GM19023 (cell line): ENCODE data around the gene SLC37A2.
"Not testable (repeated sequence)": the region's sequence is repeated elsewhere in the genome, so short reads cannot be mapped to it uniquely, and the experiment has no call there.

Experiments used
- ATAC-seq: cut with Tn5 transposase; IDR thresholded peaks from one replicate; pipeline ENCODE4 v1.9.1; 2021; ENCODE audit warnings: mild to moderate bottlenecking, moderate library complexity; ENCODE audit not compliant: unreplicated experiment

SLC37A2 gene

DNA sequence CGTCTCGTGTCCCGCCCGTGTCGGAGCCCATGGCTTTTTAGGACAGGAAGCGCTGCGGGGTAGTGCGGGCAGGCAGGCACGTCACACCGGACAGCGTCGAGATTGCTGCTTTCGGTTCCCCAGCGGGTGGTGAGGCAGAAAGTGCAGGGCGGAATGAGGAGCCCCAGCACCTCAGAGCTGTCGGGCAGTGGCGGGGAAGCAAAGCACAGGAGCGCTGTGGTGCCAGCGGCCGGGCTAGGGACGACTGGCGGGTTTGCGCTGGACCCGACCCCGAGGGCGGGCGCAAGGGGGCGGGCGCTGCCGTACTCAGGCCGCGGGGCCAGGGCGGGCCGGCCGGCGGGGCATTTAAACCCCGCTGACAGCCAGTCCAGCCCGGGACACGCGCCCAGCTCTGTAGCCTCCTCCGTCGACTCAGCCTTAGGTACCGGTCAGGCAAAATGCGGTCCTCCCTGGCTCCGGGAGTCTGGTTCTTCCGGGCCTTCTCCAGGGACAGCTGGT, at the start of gene SLC37A2:
Gene SLC37A2, plus strand, starts transcription at position 375 of the 498 bp plus-strand sequence. Its CDS starts 63 bp downstream, at position 438.
- peak; percentile 89 for ATAC-seq

DNA sequence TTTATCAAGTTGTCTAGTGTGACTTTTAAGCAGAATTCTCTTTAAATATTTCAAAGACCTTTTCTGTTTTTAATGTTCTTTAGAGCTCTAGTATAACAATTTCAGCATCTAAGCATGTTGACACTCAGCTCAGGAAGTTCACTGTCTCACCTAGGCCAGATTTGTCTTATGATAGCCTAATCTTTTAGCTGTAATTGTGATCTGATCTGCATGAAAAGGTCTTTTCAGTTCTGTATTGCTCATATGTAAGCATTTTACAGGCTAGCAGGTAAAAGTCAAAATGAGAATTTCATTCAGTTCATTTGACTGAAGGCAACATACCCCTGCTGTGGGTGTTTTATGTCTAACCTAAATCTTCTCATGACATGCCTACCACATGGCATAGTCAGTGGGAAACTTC, 46.7 kb upstream of the SLC37A2 start:
- no peak for ATAC-seq

DNA sequence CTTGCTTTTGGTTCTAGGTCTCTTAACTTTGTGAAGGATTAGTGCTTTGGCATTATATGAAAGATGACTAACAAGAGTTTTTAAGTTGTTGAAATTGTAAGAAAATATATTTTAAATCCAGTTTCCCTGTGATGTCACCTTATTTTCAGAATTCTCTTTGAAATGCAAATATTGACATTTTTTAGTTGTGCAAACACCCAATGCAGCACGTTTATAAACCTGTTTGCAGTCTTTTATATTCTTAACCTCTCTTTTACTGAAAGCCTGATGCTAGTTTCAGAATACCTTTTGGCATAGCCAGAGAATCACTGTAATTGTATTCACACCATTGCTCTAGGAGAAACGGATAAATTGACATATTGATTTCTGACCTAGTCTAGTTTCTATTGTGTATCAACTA, 42.8 kb upstream of the SLC37A2 start:
- ATAC-seq: no peak

DNA sequence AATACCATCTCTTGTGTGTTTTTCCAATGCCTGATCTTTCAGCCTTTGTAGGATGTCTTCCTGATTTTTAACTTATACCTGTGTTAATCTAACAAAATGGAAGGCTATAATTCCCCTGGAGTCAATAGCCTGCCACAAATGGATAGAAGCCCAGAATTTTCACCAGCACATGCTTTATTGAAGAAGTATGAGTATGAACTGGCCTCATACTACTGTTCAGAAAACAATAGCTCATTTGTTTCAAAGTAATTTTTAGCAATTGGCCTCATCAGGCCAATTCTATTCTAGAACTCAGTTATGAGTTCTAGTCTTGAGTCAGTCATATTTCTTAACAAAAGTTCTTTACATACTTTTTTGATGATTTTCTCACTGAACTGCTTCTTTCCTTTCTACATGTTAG, 40.6 kb upstream of the SLC37A2 start:
- ATAC-seq: no peak

DNA sequence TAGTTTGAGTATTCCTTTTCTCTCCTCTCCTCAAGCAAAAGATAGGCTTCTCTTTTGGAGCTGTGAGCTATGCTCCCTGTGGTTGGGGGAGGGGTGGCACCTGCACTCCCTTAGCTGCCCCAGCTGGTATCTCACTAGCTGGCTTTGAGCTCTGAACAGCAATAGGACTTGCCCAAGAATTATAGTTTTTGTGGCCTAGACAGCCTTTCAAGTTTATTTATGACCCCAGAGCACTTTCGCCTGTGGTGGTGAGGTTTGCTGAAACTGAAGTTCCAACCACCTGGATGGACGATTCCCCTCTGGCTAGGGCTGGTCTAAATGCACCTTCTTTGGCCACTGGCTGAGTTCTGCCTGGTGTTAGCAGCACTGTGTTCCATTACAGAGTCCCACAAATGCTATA, 37.1 kb upstream of the SLC37A2 start:
- ATAC-seq: no peak

DNA sequence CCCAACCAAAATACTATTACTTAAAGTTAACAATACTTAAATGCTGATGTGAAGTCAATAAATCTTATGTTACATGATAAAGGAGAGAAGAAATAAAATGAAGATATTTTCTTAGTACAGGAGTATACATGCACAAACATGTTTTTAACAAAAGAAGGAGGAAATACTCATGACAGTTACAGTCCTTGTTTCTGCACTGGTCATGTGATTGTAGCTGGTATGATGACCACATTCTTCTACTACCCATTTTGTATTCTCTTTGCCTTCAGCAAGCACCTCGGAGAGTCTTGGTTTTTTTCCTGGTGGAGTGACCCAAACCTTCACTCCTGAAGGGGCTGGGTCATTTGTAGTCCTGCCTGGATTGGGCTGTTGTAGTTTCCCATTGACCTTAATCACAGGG, 33.7 kb upstream of the SLC37A2 start:
- not testable (repeated sequence) for ATAC-seq

DNA sequence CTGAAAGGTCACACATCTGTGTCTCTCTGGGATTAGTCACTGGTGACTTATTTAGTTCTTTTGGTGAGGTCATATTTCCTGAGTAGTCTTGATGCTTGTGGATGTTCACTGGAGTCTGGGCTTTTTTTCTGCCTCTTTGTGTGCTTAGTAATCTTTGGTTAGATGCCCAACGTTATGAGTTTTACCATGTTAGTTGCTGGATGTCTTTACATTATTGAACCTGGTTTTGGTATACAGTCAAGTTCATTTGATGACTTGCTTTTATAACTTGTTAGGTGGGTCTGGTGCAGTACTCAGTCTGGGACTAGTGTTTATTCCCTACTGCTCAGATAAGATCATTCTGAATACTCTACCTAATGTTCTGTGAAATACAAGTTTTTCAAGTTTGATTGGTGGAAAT, 26.2 kb upstream of the SLC37A2 start:
- no peak for ATAC-seq

DNA sequence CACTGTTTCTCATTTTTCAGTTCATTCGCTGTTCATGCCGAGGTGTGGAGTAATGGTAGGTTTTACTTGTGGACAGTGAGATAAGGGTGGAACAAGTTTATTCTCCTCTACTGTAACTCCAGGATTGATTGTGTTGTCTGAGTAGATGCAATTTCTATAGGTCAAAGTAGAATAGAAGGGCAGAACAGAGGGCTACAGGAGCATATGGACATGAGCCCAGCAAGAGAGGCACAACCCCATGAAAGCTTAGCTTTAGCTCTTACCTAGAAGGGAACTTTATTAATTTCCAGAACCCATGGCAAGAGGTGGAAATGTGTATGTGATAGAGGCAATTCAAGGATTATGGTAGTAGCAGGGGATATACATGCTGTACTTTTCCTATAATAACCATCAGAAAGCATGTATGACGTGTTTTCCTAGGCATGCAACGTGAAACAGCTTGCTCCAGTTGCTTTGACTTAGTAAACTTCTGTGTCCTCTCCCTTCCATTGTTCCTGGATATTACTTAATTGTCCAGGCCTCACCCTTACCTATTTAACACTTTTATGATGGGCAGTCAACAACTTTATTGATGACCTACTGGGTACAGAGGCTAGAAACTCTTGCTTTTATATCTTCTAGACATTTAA, 13.8 kb upstream of the SLC37A2 start:
- ATAC-seq: no peak

DNA sequence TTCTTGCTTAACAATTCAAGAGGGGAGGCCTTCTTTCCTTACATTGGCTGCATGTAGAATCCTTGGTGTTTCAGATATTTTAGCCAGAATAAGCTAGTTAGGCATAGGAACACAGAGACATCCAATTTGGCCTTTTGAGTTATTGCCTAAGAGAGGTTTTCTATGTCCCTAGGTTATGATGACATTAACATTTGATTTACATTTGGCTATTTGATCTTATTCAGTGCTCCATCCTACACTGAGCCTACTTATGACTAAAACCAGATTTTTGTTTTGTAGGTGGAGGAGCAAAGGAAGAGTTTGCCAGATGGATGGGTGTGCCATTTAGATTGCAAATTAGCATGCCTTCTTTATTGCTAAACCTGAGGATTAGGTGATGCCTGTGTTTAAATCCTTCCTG, 11.1 kb upstream of the SLC37A2 start:
- no peak for ATAC-seq

DNA sequence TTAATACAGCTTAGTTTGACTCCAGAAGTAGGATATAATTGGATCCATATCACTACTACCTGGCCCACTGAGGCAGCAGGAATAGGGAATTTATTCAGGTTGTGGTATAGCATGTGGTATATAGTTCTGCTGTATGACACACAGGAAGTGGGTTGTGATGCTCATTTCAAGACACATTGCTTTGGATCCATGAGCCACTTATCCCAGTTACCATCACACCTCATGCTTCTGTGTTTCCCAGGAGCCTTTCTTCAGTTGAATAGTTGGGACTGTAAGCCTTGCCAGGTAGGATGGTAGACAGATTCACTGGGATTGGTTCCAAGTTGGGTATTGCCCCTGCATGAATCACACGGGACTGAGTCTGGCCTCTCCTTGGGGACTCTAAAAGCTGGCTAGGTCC, 9.9 kb upstream of the SLC37A2 start:
- ATAC-seq: no peak

DNA sequence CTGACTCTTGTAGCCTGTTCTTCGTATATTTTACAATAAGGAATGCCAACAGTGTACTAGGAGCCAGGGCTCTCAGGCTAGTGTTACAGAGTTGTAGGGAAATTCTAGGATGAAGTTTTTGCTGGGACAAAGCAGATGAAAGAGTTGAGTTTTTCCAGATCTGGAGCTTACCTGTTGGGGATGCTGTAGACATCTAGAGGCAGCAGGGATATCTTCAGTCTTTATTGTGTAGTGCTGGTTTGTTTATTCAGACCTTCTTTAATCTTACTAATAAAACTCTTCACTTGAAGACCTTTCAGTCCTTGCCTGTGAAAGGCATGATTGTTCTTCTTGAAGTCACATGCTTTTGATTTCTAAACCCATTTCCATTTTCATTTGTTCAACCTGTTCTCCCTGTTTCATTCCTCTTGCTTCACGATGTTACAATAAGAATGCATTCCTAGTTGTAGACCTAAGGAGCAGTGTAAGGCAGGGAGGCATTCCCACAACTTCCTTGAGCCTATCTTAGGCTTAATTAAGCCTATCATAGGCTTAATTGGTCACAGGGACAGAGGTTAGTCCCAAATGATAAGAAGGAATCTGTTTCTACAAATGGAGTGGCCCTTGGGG, 7.9 kb upstream of the SLC37A2 start:
- no peak for ATAC-seq

DNA sequence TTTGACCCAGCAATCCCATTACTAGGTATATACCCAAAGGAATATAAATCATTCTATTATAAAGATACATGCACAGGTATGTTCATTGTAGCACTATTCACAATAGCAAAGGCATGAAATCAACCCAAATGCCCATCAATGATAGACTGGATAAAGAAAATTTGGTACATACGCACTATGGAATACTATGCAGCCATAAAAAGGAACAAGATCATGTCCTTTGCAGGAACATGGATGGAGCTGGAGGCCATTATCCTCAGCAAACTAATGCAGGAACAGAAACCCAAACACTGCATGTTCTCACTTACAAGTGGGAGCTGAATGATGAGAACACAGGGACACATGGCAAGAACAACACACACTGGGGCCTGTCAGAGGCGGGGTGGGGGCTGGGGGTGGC, 7.0 kb upstream of the SLC37A2 start:
- not testable (repeated sequence) for ATAC-seq

DNA sequence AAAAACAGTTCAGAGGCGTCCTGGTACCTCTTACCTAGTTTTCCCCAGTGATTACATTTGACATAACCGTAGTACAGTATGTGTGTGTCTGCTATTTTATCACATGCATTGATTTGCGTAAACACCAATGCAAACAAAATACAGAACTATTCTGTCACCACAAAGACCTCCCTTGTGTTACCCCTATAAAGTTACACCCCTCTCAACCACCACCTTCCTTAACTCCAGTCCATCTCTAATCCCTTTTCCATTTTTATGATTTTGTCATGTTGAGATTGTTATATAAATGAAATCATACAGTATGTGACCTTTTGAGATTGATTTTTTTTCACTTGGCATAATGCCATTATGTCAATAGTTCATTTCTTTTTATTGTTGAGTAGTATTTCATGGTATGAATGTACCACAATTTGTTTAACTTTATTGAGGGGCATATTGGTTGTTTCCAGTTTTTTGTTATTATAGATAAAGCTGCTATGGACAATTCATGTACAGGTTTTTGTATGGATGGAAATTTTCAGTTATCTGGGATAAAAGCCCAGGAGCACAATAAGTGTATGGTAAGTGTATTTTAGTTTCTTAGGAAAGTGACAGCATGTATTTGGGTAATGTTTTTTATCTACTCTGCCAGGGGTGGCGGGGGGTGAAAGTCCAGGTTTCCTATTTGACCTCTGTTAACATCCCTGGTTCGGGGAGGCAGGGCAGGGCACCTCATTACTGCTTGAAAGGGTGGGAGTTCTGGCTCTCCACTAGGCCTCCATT, 6.0 kb upstream of the SLC37A2 start:
- no peak for ATAC-seq

DNA sequence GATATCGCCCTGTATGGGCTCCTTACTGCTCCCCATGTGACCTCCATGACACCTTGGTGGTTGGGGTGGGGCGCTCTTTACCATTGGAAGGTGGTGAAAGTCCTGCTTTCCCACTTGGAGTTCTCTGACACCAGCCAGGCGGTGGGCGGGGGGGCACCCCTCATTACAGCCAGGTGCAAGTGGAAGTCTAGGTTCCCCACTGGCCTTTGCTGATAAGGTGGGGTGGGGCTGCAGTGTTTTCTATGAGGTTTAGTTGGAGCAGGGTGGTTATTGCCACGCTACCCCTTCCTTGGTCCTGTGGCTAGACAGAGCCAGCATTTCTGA, 5.5 kb upstream of the SLC37A2 start:
- no peak for ATAC-seq

DNA sequence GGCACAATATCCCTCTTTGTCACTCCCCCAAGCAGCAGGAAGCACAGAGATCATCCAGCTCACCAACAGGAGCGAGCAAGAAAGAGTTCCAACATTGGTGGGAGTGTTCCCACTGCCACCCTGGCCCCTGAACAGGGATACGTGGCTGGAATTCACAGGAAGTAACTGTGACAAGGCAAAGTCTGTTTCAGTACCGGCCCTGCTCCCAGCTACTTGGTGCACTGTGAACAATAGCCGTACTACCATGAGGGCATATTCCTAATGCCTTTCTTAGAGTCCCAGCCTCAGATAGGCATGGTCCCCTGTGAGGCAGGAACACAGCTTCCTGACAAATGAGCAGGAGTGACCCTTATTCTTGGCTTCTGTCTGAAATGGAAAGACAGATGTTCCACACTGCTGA, 1.8 kb upstream of the SLC37A2 start:
- ATAC-seq: no peak

DNA sequence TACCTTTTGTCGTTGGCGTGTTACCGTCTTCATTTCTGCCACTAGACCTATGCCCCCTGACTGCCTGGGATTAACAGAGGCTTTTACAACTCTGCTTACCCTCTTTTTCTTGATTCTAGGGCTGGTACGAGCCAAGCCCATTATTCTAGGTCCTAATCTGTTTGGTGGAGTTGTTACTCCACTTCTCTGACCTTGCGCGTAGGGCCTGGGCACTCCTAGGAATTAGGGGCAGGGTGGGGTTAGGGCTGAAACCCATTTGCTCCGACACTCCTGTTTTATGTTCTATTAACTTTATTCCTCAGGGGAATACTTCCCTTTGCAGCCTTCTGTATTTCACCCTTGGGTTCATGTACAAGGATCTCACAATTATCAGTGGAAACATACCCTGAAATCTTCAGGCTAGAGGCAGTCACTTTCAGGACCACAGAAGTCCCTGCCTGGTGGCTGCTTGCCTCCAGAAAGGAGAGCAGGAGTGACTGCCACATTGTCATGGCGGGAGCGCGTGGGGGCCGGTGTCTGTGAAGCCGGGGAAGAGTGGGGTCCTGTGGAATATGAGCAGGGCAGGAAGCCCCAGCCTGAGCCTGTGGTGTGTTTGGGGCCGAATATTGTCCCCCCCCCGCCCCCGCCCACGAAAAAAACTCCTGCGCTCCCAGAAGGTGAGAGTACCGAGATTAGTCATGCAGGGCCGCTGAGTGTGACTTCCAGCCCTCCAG, 731 bp upstream of the SLC37A2 start:
- peak; percentile 2 for ATAC-seq

DNA sequence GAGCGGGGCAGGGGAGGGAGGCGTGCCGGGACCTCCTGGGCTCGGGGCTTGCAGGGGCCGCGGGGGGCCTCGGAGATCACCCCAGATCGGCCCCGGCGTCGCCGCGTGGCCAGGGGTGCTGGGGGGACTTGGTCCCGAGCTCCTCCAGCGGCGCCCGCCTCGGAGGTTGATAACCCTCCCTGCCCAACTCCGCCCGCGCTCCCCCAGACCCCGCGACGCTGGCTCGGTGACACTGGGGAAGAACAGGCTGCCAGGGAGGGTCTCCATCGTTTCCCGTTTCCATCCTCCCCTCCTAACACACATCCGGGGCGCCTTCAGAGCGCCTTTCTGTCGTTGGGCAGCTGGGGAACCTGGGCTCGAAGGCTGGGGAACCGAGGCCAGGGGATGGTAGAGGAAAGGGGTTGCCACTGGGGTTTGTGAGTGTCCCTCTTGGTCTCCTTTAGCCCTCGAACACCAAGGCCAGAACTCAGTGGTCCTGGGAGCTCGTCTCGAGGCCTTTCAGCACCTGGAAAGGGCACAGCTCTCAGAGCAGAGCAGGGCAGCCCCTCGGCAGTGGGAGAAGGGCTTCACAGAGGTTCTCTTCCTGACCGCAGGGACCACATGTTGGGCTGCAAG, 431 bp downstream of the SLC37A2 start:
- ATAC-seq: peak; percentile 24

DNA sequence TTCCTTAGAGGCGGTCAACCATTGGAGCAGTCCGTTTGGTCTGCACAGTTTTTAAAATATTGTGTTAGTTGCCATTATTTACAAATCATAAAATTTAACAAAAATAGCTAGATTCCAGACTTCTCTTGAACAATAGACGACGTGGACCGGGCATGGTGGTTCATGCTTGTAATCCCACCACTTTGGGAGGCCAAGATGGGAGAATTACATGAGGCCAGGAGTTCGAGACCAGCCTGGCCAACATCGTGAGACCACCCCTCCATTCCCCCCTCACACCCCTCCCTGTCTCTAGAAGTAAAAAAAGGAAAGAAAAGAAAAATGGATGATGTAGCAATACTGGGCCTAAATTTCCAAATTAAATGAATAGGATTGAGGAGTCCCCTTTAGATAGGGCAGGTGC, 965 bp downstream of the SLC37A2 start:
- ATAC-seq: no peak

DNA sequence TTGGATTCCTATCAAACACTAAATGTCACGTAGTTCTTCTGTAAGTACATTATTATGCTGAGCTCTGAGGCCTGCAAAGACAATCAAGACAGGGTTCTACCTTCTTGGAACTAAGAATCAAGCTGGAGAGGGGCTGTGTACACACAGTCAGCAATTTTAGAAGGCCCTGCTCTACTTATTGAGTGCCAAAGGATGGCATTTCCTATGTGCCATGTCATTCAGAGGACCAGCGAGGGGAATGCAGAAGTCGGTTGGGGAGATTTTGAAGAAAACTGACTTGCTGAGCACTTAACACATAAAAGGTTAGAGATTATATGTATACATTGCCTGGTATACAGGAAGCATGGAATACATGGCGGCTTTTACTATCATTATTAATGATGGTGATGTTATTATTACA, 5.3 kb downstream of the SLC37A2 start:
- ATAC-seq: no peak

DNA sequence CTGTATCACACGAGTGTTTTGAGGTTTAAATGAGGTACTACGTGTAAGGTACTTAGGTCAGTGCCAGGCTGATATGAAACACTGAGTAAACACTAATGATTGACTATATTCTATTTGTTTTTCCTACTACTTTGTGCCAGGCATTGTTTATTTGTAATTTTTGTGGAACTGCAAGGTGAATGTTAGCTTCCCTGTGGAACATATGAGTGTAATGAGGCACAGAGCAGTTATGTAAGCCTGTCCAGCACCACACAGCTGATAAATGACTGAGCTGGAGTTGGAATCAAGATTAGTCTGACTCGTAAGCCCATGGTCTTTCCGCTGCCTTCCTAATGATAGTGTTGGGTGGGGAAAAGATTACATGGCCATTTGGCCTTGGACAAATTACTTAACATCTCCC, 5.9 kb downstream of the SLC37A2 start:
- ATAC-seq: no peak

DNA sequence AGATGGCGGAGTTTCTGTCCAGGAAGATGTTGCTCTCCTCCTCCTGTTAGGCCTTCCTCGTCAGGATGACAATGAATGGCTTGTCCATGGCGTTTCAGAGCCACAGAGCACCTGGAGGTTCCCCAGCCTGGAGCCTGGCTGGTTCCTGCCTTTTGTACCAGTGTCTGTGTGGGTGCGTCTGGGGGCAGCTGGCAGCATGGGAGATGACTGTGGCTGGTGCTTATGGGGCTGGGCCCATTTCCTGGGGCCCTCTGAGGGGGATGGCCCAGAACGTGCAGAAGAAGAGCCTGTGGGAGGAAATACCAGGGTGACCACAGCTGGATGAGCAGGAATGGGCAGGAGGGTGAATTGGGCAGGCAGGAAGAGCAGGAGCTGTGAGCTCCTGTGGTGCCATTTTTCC, 6.7 kb downstream of the SLC37A2 start:
- no peak for ATAC-seq
